ENCODE results near the gene PPP6R1.

DNA sequence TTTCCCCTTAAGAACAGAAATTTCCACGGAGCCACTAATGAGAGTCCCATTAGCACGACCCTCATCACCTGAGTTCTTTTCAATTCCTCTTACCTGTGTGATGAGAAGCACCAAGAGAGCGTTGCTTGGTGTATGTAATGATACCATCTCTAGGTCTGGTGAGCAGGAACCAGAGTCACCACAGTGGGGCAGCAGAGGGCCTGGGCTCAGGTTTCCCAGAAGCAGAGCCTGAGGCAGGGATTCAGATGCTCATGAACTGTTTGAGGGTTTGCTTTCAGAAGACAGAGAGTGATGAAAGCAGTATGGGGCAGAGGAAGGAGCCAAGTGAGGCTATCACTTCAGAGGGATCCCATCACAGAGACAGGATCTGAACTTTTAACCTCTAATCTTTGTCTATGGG, 46.4 kb downstream of the PPP6R1 start:
- TF ChIP-seq, protein P1, sequence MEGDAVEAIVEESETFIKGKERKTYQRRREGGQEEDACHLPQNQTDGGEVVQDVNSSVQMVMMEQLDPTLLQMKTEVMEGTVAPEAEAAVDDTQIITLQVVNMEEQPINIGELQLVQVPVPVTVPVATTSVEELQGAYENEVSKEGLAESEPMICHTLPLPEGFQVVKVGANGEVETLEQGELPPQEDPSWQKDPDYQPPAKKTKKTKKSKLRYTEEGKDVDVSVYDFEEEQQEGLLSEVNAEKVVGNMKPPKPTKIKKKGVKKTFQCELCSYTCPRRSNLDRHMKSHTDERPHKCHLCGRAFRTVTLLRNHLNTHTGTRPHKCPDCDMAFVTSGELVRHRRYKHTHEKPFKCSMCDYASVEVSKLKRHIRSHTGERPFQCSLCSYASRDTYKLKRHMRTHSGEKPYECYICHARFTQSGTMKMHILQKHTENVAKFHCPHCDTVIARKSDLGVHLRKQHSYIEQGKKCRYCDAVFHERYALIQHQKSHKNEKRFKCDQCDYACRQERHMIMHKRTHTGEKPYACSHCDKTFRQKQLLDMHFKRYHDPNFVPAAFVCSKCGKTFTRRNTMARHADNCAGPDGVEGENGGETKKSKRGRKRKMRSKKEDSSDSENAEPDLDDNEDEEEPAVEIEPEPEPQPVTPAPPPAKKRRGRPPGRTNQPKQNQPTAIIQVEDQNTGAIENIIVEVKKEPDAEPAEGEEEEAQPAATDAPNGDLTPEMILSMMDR (IDR thresholded peaks at IDR 0.05), result no peak
- no peak for TF ChIP-seq SIN3A (IDR thresholded peaks at IDR 0.05; ENCODE audit: borderline replicate concordance, insufficient read depth, low read depth, low read length)

All from Panc1 (cell line).